GM04504 (cell line): Measurements from ENCODE around the gene CFAP99.

ENCODE experiments used
- DNase-seq: peaks from one replicate; pipeline ENCODE4 v3.0.0-alpha.2; 2012; ENCODE audit warnings: low read depth

Gene CFAP99

GRCh38 chr4:2470791-2471190 lies 52.0 kb downstream of the CFAP99 start:
- DNase-seq: no peak

- DNase-seq: no peak
These were observed 53.4 kb downstream of the CFAP99 start for GRCh38 chr4:2472187-2472586.

- DNase-seq: no peak
These were observed 59.5 kb downstream of the CFAP99 start for GRCh38 chr4:2478229-2478628.

- no peak for DNase-seq
These were observed 61.9 kb downstream of the CFAP99 start for GRCh38 chr4:2480649-2481048.

GRCh38 chr4:2482192-2482591 lies 63.4 kb downstream of the CFAP99 start:
- DNase-seq: no peak

- no peak for DNase-seq
These were observed 63.9 kb downstream of the CFAP99 start for GRCh38 chr4:2482693-2483092.

GRCh38 chr4:2483237-2483636 lies 64.5 kb downstream of the CFAP99 start:
- no peak for DNase-seq

- no peak for DNase-seq
These were observed 65.4 kb downstream of the CFAP99 start for GRCh38 chr4:2484185-2484584.

- no peak for DNase-seq
These were observed 66.2 kb downstream of the CFAP99 start for GRCh38 chr4:2484993-2485392.

GRCh38 chr4:2485956-2486355 lies 67.2 kb downstream of the CFAP99 start:
- no peak for DNase-seq

GRCh38 chr4:2486981-2487380 lies 68.2 kb downstream of the CFAP99 start:
- no peak for DNase-seq

- no peak for DNase-seq
These were observed 68.9 kb downstream of the CFAP99 start for GRCh38 chr4:2487632-2488031.

GRCh38 chr4:2489081-2489805 lies 70.5 kb downstream of the CFAP99 start:
- no peak for DNase-seq

GRCh38 chr4:2489841-2490552 lies 71.2 kb downstream of the CFAP99 start:
- no peak for DNase-seq

GRCh38 chr4:2492970-2493369 lies 74.2 kb downstream of the CFAP99 start:
- no peak for DNase-seq

- no peak for DNase-seq
These were observed 76.2 kb downstream of the CFAP99 start for GRCh38 chr4:2494992-2495391.

GRCh38 chr4:2497324-2497723 lies 78.6 kb downstream of the CFAP99 start:
- DNase-seq: no peak

GRCh38 chr4:2497931-2498330 lies 79.2 kb downstream of the CFAP99 start:
- DNase-seq: no peak

GRCh38 chr4:2500547-2500946 lies 81.8 kb downstream of the CFAP99 start:
- DNase-seq: no peak

- no peak for DNase-seq
These were observed 82.4 kb downstream of the CFAP99 start for GRCh38 chr4:2501034-2501594.

- no peak for DNase-seq
These were observed 85.1 kb downstream of the CFAP99 start for GRCh38 chr4:2503809-2504208.

- no peak for DNase-seq
These were observed 88.5 kb downstream of the CFAP99 start for GRCh38 chr4:2507259-2507658.

- DNase-seq: no peak
These were observed 89.1 kb downstream of the CFAP99 start for GRCh38 chr4:2507855-2508254.
